AML-193 (cell line): ENCODE data around the gene AURKA.

Experiments used
- DNase-seq, 2 experiments: peaks; one replicate each; lab custom pipeline; 2025; lab: John Stamatoyannopoulos, UW

The AURKA gene

DNA sequence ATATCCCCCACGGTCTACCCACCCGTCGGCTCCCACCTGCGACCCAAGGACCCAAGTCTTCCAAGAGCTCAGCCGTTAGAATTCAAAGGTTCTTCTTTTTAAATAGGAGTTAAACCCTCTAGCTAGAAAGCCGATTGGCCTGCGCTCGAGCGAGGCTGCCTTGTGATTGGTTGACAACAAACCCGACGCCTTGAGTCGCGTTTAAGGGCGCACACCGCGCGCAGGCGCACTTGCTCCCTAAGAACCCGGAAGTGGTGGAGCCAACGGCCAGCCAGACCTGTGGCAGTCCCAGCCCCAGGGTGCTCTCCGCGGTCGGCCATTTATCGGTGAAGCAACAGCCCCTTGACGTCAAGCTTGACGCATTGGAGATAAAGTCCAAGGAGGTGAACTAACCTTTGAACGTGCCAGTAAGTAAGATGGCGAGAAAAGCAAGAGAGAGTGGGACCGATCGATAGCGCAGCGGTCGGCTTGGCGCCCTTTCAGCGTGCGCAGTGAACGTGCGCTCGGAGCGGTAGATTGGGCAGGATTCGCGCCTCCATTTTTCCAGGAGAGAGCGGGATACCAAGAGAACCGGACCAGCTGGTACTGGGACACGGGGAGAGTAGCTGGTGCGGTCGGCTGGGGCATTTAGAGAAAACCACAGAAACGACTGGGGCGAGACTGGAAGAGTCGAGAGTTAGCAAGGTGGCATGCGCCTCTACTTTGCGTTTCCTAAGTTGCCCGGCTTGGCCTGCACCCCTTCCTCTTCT, at the start of gene AURKA, which contains the start of gene CSTF1:
AURKA (minus strand) TSS at position 84 of the 749 bp plus-strand sequence. CDS start 4,018 bp downstream, outside the sequence.
CSTF1 (plus strand) TSS at position 514 of the 749 bp plus-strand sequence. CDS start 2,908 bp downstream, outside the sequence.
- peak; percentile 97 to 98 for DNase-seq

- DNase-seq = peak in 1 of 2 experiments; percentile 3
Observed at GRCh38 chr20:56440346-56441007, 48.5 kb upstream of the AURKA start.

GRCh38 chr20:56439771-56440291, 47.8 kb upstream of the AURKA start:
- peak in 1 of 2 experiments; percentile 4 for DNase-seq

GRCh38 chr20:56438284-56438683, 46.3 kb upstream of the AURKA start:
- DNase-seq = no peak

GRCh38 chr20:56437196-56437960, 45.4 kb upstream of the AURKA start:
- DNase-seq = no peak

DNA sequence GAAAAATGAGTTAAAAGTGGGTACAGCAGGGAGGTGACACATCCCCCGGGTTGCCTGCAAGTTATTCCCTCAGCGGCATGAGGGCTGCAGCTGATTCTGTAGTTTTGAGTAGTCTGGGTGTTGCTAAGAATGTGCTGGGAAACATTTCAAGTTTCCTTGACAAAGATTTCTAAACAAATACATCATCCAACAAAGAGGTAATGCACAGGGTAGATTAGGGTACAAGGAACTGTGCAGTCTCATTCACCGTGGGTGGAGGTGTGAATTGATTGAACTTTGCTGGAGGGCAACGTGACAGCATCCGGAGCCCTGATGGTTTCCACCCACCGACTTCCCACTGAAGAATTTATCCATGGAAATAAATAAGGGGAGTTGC, 41.9 kb upstream of the AURKA start:
- no peak for DNase-seq

GRCh38 chr20:56433221-56433879, 41.3 kb upstream of the AURKA start:
- DNase-seq = no peak

DNA sequence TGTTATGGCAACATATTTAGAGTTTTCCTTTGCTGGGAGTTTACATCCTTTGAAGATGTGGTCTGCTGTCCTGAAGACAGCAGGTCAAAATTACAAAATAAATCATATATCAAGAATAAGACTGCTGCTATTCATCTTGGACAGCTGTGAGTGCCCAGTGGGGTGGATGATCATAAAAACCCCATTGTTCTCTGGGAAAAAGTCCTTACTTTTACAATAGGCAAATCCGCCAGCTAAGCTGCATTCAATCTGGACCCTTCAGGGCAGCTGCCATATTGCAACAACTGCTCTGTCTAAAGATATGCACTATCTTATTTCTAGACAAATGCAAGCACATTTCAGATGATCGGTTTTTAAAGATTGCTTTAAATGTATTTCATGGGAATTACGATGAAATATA, 39.5 kb upstream of the AURKA start:
- DNase-seq = no peak

DNA sequence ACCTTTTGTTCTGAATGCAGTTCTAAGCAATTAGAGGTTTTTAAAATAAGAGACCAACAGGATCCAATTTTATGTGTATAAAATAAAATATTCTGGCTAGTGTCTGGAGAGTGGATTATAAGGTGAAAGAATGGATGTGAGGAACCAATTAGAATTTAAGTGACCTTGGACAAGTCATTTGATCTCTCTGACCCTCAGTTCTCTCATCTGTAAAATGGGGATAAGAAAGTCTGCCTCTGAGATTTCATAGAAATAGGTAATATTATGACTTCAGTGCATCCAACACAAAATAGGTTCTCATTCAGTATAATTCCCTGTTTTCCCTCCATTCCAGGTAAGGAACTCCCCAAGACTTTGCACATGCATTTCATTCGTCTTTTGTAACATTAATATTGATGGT, 38.9 kb upstream of the AURKA start:
- no peak for DNase-seq

DNA sequence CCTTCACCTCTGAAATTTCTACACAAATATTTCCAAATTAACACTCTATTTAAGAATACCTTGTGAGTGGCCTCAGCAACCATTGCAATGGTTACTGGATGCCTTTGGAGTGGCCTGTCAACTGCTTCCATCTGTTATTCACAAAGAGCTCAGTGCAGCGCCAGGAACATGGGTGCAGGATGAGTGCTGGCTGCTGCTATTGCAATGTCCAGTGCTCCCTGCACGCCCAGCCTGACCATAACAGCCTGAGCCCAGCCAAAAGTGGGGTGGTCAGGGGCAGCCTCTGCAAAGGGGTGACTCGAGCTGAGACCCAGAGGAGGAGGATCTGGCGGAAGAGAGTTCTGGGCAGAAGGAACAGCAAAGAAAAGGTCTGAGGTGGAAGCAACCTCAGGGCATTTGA, 38.4 kb upstream of the AURKA start:
- no peak for DNase-seq

DNA sequence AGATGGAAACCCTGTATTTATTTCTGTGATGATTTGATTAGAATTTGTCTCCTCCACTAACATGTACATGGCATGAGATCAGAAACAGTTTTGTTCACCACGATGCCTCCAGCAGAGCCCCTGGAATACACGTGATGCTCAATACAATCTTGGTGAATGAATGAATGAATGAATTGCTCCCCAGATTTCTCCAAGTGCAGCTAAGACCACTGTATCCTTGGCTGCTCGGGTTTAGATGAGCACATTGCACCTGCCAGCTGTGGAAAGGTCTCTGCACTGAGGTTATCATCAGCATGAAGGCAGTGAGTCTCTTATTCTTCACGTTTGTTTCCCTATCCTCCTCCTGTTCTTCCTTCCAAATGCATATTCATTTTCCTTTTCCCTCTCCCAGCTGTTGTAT, 37.9 kb upstream of the AURKA start:
- DNase-seq = no peak

GRCh38 chr20:56429502-56429901, 37.5 kb upstream of the AURKA start:
- peak; percentile 42 to 75 for DNase-seq

DNA sequence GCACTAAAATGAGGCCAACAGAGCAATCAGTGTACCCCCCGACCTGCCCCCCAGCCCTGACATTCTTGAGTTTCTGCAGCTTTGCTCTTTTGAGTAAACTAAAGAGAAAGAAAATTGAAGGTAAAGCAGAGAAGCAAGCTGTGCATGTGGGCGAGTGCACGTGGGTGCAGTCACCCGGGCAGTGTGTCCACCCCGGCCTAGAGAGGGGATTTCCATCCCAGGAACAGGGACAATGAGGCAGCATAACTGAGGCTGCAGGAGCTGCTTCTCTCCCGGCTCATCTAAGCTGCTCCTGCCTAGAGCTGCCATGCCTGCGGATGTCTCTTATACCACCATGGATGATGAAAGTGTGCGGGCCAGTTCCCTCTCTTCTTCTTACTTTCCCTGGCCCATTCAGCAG, 36.9 kb upstream of the AURKA start:
- no peak for DNase-seq

GRCh38 chr20:56428410-56428809, 36.4 kb upstream of the AURKA start:
- no peak for DNase-seq

- DNase-seq = peak; percentile 35 to 41
Observed at GRCh38 chr20:56427797-56428196, 35.8 kb upstream of the AURKA start.

GRCh38 chr20:56426926-56427325, 34.9 kb upstream of the AURKA start:
- DNase-seq = no peak

GRCh38 chr20:56426026-56426425, 34.0 kb upstream of the AURKA start:
- DNase-seq = no peak

DNA sequence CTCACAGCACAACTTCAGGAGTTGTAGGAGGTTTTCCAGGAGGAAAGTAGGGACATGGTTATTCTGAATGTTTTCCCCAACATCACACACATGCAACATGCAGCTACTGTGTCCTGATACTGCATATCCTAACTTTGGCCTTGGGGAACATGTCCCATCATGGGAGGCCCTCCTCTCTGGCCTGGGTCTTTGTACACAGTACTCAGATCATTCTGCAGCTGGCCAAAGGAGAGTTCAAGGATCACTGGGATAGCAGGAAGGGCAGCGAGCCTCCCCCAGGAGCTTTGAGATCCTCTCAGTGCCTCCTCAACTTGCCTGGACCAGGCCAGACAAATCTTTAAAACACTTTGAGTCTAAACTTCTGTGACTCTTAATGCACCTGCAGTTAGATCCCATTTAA, 32.9 kb upstream of the AURKA start:
- DNase-seq = no peak

DNA sequence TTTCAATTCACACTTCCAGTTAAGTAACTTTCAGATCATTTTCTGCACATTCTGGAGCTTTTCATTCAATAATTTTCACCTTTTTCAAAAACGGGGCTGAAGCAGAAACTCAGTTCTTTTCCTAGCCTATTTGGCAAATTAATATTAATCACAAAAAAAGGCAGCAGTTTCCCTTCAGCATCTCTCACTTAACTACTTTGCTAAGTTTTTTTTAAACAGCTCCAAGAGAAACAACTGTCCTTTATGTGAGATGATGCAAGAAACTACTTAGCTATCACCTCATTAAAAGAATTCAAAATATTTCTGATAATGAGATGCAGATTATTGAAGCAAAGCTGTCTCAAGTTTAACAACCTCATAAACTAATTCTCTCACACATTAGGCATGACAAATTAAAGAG, 31.9 kb upstream of the AURKA start:
- DNase-seq = no peak

DNA sequence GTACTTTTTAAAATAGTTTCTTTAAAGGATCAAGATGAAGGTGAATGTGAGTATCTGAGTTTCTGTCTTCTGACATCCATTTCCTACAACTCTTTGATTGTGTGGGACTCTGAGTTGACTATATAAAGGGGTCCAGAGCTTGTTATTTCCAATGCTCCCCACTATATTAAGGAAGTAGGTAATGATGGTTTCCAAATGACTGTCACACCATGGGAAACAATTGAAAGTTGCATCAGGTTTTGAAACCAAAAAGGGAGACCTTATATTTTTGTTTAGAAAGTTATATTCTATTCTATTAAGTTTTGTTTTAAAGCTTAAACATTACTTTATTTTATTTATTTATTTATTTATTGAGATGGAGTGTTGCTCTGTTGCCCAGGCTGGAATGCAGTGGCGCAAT, 31.2 kb upstream of the AURKA start:
- DNase-seq = no peak

DNA sequence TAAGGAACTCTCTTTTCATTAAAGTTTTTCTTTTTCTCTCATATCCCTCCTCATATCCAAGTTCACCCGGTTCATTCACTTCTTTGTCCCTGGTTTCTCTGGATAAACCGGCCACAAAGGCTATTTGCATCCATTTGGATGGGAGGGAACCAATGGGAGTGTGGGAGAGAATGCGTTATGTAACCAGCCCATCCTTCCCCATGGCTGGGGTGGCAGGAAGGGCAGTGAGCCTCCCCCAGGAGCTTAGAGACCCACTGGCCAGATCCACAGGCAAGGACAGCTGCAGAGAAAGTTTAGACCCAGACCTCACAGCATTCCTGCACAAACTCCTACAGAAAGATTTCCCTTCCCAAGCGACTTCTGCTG, 30.8 kb upstream of the AURKA start:
- DNase-seq = no peak
